Activated effector memory CD4-positive, alpha-beta T cell treated with anti-CD3 and anti-CD28 coated beads, Interleukin-2, amount 50 U/mL, for 16 hours (primary cell): ENCODE results near the gene CIRBP.

ENCODE experiments used
- DNase-seq: peaks from one replicate; pipeline ENCODE4 v3.0.0-alpha.2; 2020

Gene CIRBP

GRCh38 chr19:1270213-1270853 is 1.2 kb downstream of the CIRBP start:
- no peak for DNase-seq

GRCh38 chr19:1270854-1271527 is 1.9 kb downstream of the CIRBP start:
- peak; percentile 68 for DNase-seq

GRCh38 chr19:1271528-1272422 is 2.6 kb downstream of the CIRBP start:
- no peak for DNase-seq

GRCh38 chr19:1272423-1273262 is 3.5 kb downstream of the CIRBP start:
- no peak for DNase-seq

GRCh38 chr19:1273263-1274041 is 4.3 kb downstream of the CIRBP start:
- no peak for DNase-seq

- DNase-seq, result peak; percentile 66
These were observed 5.1 kb downstream of the CIRBP start for GRCh38 chr19:1274081-1274851.

- DNase-seq, result no peak
These were observed 5.7 kb downstream of the CIRBP start for GRCh38 chr19:1274852-1275259.

- DNase-seq, result peak; percentile 99
These were observed 6.3 kb downstream of the CIRBP start, which contains the start of gene FAM174C for GRCh38 chr19:1275260-1275975. TSS of gene FAM174C (plus strand) at chr19:1275530. CDS start at chr19:1275550, 20 bp downstream.

GRCh38 chr19:1275976-1276627 is 7.0 kb downstream of the CIRBP start:
- no peak for DNase-seq

GRCh38 chr19:1276628-1277022 is 7.5 kb downstream of the CIRBP start:
- peak; percentile 76 for DNase-seq

GRCh38 chr19:1277061-1277460 is 7.9 kb downstream of the CIRBP start:
- no peak for DNase-seq

- DNase-seq, result no peak
These were observed 8.9 kb downstream of the CIRBP start for GRCh38 chr19:1278074-1278473.

GRCh38 chr19:1278713-1279660 is 9.9 kb downstream of the CIRBP start:
- no peak for DNase-seq

- peak; percentile 91 for DNase-seq
These were observed 10.7 kb downstream of the CIRBP start for GRCh38 chr19:1279782-1280341.

- no peak for DNase-seq
These were observed 11.8 kb downstream of the CIRBP start for GRCh38 chr19:1280636-1281568.

- no peak for DNase-seq
These were observed 12.6 kb downstream of the CIRBP start for GRCh38 chr19:1281569-1282287.
